HPDE6-E6E7 (cell line): Measurements from ENCODE around the gene RBM28.
"Not testable (repeated sequence)": the region's sequence is repeated elsewhere in the genome, so short reads cannot be mapped to it uniquely, and the experiment has no call there.

Source experiments
- DNase-seq: peaks from one replicate; pipeline ENCODE4 v3.0.0; 2011; ENCODE audit warnings: missing footprints; ENCODE audit errors: extremely low spot score

The RBM28 gene

GRCh38 chr7:128281605-128282380, 61.9 kb downstream of the RBM28 start:
- no peak for DNase-seq

GRCh38 chr7:128280451-128280850, 63.3 kb downstream of the RBM28 start:
- not testable (repeated sequence) for DNase-seq

- DNase-seq, result no peak
Measured at GRCh38 chr7:128279124-128279713, 64.5 kb downstream of the RBM28 start.

- no peak for DNase-seq
Measured at GRCh38 chr7:128278366-128278765, 65.3 kb downstream of the RBM28 start.

GRCh38 chr7:128275681-128276080, 68.0 kb downstream of the RBM28 start:
- no peak for DNase-seq

GRCh38 chr7:128274884-128275603, 68.7 kb downstream of the RBM28 start:
- no peak for DNase-seq

- DNase-seq, result no peak
Measured at GRCh38 chr7:128274246-128274883, 69.3 kb downstream of the RBM28 start.

- no peak for DNase-seq
Measured at GRCh38 chr7:128271942-128272481, 71.7 kb downstream of the RBM28 start.

- DNase-seq, result no peak
Measured at GRCh38 chr7:128271471-128271941, 72.2 kb downstream of the RBM28 start.

GRCh38 chr7:128270826-128271272, 72.9 kb downstream of the RBM28 start:
- DNase-seq, result no peak

- no peak for DNase-seq
Measured at GRCh38 chr7:128268233-128268632, 75.5 kb downstream of the RBM28 start.

GRCh38 chr7:128267595-128267924, 76.1 kb downstream of the RBM28 start:
- no peak for DNase-seq

GRCh38 chr7:128266883-128267594, 76.7 kb downstream of the RBM28 start:
- peak; percentile 43 for DNase-seq

GRCh38 chr7:128266529-128266882, 77.2 kb downstream of the RBM28 start:
- no peak for DNase-seq

GRCh38 chr7:128265906-128266300, 77.8 kb downstream of the RBM28 start:
- DNase-seq, result no peak

GRCh38 chr7:128265156-128265905, 78.4 kb downstream of the RBM28 start:
- no peak for DNase-seq

- no peak for DNase-seq
Measured at GRCh38 chr7:128264477-128264876, 79.2 kb downstream of the RBM28 start.

GRCh38 chr7:128263420-128263819, 80.3 kb downstream of the RBM28 start:
- DNase-seq, result no peak

GRCh38 chr7:128262273-128263028, 81.3 kb downstream of the RBM28 start:
- no peak for DNase-seq
